Loucy (cell line): Measurements from ENCODE around the gene GPR78.

ENCODE experiments used
- EZH2phosphoT487 ChIP-seq: fragments of 200-600 bp; IDR thresholded peaks from 2 replicates; pipeline ENCODE4 v1.6.1; 2018; ENCODE audit warnings: antibody characterized with exemption, mild to moderate bottlenecking, moderate library complexity, borderline replicate concordance
- TF ChIP-seq, protein P1 (sequence below): fragments of 200-600 bp; sonication (generic); conservative IDR thresholded peaks from 2 replicates; pipeline ENCODE4 v1.5.1; 2014; ENCODE audit warnings: mild to moderate bottlenecking, antibody characterized with exemption, low read length

DNA sequence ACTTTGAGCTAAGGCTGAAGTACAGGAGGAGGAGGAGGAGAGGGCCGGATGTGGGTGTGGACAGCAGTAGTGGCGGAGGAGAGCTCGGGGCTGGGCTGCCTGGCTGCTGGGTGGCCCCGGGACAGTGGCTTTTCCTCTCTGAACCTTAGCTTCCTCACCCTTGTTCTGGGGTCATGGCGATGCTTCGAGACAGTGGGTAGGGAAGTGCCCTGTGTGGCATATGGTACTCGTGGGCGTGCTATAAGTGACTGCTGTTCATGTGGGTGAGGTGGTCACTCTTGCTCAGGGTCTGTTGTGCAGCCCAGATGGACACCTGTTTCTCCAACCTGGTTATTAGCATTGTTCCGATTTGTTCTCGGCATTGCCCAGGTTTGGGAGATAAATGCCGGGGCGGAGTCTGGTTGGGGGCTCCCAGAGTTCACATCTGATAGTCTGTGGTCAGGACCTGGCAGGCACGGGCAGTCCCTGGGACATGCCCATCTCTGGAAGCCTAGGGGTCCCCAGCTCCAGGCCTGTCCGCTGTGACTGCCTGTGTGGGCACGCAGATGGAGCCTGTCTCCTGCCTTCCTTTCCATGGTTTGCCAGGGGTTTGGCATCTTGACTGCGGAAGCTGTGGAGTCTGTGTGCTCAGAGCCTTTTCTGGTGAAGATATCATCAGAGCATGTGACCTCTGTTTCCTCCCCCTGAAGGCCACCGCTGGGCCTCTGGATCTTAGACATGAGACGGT is 7.4 kb downstream of the GPR78 start:
- TF ChIP-seq EZH2phosphoT487 = no peak
- TF ChIP-seq, protein P1, sequence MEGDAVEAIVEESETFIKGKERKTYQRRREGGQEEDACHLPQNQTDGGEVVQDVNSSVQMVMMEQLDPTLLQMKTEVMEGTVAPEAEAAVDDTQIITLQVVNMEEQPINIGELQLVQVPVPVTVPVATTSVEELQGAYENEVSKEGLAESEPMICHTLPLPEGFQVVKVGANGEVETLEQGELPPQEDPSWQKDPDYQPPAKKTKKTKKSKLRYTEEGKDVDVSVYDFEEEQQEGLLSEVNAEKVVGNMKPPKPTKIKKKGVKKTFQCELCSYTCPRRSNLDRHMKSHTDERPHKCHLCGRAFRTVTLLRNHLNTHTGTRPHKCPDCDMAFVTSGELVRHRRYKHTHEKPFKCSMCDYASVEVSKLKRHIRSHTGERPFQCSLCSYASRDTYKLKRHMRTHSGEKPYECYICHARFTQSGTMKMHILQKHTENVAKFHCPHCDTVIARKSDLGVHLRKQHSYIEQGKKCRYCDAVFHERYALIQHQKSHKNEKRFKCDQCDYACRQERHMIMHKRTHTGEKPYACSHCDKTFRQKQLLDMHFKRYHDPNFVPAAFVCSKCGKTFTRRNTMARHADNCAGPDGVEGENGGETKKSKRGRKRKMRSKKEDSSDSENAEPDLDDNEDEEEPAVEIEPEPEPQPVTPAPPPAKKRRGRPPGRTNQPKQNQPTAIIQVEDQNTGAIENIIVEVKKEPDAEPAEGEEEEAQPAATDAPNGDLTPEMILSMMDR = no peak
